Esophagus squamous epithelium (tissue), 4 donors: ENCODE data around the gene SEC31A.

Source experiments
- CTCF ChIP-seq, 6 experiments: fragments of 450-650 bp in 4 of 6; fragments of 200-600 bp in 2 of 6; sonication (generic) in 2 of 6; IDR thresholded peaks; one replicate each; pipeline ENCODE4 v1.5.1; 2016 to 2019; ENCODE audit warnings: antibody characterized with exemption in 6 of 6, mild to moderate bottlenecking in 4 of 6, moderate library complexity in 4 of 6
- POLR2A ChIP-seq, 4 donors: fragments of 450-650 bp; IDR thresholded peaks; one replicate each; pipeline ENCODE4 v1.6.1; 2017; ENCODE audit warnings: antibody characterized with exemption in 4 of 4, mild to moderate bottlenecking in 4 of 4, moderate library complexity in 3 of 4

DNA sequence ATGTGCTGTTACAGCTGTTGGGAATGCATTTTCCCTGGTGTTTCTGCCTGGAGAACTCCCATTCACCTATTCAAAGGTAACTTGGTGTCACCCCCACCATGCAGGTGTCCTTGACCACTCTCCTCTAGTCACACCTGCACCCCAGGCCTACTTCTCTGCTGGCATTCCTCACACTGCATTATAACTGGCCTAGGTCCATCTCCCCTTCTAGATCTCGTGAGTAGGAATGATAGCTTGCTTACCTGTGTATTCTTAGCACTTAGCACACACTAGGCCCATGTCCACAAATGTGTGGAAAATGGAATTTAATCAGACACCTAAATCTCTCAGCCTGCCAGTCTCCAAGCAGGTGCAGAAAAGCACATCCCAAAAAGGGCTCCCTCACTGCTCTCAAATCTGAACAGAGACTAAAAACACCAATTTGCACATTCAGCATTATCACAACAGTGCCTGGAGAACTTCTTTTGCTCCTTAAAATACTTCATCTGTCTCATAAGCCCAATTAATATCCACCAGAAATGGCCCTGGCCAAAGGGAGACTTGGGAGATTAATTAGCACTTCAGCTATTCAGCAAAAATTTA lies 110.7 kb downstream of the SEC31A start:
- no peak for TF ChIP-seq CTCF (IDR thresholded peaks at IDR 0.05)
- no peak for TF ChIP-seq POLR2A (IDR thresholded peaks at IDR 0.05)
